Fibroblast of villous mesenchyme (primary cell): Measurements from ENCODE around the gene TMEM233. TPM values are rescaled to one million over a fixed set of nuclear protein-coding genes. Genes with fewer than 3 reads are reported as not detected.
"Not testable (repeated sequence)": the region's sequence is repeated elsewhere in the genome, so short reads cannot be mapped to it uniquely, and the experiment has no call there.

Experiments
- DNase-seq: peaks from one replicate; pipeline ENCODE4 v3.0.0-alpha.2; 2010; ENCODE audit warnings: low read depth
- H3K4me3 ChIP-seq: 2 replicates; pipeline ENCODE4 v1.5.1; 2011; ENCODE audit warnings: low read depth, mild to moderate bottlenecking, low read length
- total RNA-seq: library from RNA; depleted of rRNA; stranded (reverse); fragments of >200 nt; gene quantifications from 2 replicates; pipeline ENCODE4 v1.2.3, GENCODE V29; 2012
- TF ChIP-seq, protein P1 (sequence below): IDR thresholded peaks from 2 replicates; pipeline ENCODE4 v1.5.1; 2012; ENCODE audit warnings: low read depth, mild to moderate bottlenecking, low read length; ENCODE audit not compliant: insufficient read depth

The TMEM233 gene
- total RNA-seq, 1 donor, result not detected

DNA sequence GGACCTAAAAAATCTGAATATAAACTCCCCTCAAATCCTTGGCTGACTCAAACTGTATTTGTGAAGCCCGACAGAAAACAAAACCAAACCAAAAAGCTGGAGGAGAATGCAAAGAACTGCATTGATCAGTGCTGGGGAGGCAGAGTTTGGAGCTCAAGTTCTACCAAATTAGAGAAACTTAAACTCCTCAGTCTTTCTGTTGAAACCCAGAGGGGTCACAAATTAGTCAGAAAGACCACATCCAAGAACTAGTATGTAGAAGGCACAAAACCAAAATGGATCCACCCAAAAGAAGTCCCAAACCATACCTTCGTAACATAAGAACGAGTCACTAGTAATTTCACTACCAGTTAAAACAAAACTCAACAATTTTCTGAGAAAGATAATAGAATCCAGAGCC lies 59.1 kb downstream of the TMEM233 start:
- TF ChIP-seq, protein P1, sequence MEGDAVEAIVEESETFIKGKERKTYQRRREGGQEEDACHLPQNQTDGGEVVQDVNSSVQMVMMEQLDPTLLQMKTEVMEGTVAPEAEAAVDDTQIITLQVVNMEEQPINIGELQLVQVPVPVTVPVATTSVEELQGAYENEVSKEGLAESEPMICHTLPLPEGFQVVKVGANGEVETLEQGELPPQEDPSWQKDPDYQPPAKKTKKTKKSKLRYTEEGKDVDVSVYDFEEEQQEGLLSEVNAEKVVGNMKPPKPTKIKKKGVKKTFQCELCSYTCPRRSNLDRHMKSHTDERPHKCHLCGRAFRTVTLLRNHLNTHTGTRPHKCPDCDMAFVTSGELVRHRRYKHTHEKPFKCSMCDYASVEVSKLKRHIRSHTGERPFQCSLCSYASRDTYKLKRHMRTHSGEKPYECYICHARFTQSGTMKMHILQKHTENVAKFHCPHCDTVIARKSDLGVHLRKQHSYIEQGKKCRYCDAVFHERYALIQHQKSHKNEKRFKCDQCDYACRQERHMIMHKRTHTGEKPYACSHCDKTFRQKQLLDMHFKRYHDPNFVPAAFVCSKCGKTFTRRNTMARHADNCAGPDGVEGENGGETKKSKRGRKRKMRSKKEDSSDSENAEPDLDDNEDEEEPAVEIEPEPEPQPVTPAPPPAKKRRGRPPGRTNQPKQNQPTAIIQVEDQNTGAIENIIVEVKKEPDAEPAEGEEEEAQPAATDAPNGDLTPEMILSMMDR, result no peak
- DNase-seq, result no peak
- no peak overlapping the region for H3K4me3 ChIP-seq

DNA sequence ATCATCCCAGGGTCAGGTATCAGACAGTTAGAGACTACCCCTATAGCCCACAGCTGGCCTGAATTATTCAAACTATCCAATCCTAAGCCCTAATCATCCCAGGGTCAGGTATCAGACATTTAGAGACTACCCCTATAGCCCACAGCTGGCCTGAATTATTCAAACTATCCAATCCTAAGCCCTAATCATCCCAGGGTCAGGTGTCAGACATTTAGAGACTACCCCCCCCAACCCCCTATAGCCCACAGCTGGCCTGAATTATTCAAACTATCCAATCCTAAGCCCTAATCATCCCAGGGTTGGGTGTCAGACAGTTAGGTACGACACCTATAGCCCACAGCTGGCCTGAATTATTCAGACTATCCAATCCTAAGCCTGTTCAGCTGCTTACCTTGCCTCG lies 63.4 kb downstream of the TMEM233 start:
- H3K4me3 ChIP-seq, DNase-seq: not testable (repeated sequence)

DNA sequence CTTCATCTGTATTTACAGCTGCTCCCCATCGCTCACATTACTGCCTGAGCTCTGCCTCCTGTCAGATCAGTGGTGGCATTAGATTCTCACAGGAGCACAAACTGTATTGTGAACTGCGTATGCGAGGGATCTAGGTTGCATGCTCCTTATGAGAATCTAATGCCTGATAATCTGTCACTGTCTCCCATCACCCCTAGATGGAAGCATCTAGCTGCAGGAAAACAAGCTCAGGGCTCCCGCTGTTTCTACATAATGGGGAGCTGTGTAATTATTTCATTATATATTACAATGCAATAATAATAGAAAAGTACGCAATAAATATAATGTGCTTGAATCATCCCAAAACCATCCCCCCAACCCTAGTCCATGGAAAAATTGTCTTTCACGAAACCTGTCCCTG lies 64.6 kb downstream of the TMEM233 start:
- peak; percentile 11 for DNase-seq
- not testable (repeated sequence) for H3K4me3 ChIP-seq
- TF ChIP-seq, protein P1, result peak; percentile 26

GRCh38 chr12:119659289-119659897 lies 65.8 kb downstream of the TMEM233 start:
- TF ChIP-seq, protein P1, result peak; percentile 91
- H3K4me3 ChIP-seq, result no peak overlapping the region
- DNase-seq, result peak; percentile 41

DNA sequence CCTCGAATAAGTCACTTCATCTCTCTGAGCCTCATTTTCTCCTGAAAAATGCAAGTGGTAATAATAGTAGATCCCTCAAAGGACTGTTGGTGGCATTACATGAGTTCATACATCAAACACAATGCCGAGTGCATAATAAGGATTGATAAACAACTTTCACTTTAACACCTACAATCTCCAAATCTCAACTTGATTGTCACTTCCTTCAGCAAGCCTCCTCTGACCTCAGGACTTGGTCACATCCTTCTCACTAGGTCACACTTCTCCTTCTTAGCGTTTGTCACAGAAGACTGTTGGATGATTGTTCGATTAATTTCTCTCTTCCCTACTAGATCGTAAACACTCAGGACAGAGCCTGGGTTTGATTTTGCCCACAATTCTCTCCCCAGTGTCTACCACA lies 66.5 kb downstream of the TMEM233 start:
- H3K4me3 ChIP-seq, result no peak overlapping the region
- TF ChIP-seq, protein P1, result no peak
- DNase-seq, result no peak

- no peak for DNase-seq
- no peak overlapping the region for H3K4me3 ChIP-seq
- TF ChIP-seq, protein P1, result no peak
These were observed 68.3 kb downstream of the TMEM233 start for GRCh38 chr12:119661882-119662281.

DNA sequence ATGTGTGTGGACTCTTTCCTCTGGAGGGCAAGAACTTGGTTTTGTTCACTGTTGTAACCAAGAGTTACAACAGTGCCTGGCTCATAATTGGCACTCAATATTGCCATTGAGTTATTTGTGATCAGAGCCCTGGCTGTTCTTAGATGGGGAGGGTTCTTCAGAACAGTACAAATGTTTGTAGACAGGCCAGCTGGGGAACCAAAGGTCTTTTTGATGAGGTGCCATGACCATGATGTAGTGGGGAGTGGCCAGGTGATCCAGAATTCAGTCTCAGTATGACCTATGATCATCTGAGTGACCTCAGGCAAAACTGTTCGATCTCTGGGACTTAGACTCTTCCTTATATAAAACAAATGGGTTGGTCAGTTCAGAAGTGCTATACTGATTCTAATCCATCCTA lies 71.1 kb downstream of the TMEM233 start:
- TF ChIP-seq, protein P1, result no peak
- H3K4me3 ChIP-seq, result no peak overlapping the region
- DNase-seq, result no peak
